ENCODE measurements around the gene BCAP29.

BCAP29 gene

DNA sequence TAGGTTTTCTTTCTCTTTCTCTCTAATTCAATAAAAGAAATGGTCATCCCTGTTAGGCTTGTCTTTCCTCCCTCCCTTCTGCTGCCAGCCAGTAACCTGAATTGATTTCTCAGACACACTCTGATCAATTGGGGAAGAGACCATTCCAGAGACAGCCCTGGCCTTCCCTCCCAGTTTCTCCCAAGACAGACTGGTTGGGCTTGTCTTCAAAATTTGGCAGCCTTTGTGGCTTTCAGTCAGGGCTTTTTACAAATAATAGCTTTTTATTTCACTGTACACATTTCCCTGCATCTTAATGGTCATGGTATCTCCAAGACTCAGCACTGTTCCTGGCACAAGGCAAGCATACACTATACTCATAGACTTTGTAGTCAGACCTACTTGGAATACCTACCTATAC lies 33.9 kb downstream of the BCAP29 start:
- no peak overlapping the region for H3K14ac ChIP-seq (ENCODE audit: low read length)
- no peak overlapping the region for H3K9ac ChIP-seq (ENCODE audit: low read length)
- no peak overlapping the region for H3K27ac ChIP-seq (ENCODE audit: low read depth, low read length)
- H2BK5ac ChIP-seq (ENCODE audit: low read depth, low read length, poor library complexity): no peak overlapping the region
- H3K79me2 ChIP-seq (ENCODE audit: control insufficient read depth, insufficient read depth, low read length, poor library complexity): no peaks in the 10 kb centered on the region
- no peak overlapping the region for H3K23ac ChIP-seq (ENCODE audit: low read length)
- no peak for DNase-seq
- H2BK120ac ChIP-seq (ENCODE audit: insufficient read depth, low read length, poor library complexity): no peak overlapping the region
- no peaks in the 10 kb centered on the region for H3K79me1 ChIP-seq (ENCODE audit: low read length)
- no peak overlapping the region for H3K4me2 ChIP-seq (ENCODE audit: low read length)
- peaks cover 0 to 2% of the 10 kb centered on the region in 2 experiments for H3K36me3 ChIP-seq (ENCODE audit: control insufficient read depth in 1 of 2, insufficient read depth in 2 of 2, low read length in 2 of 2)
- H3K4ac ChIP-seq (ENCODE audit: low read depth, low read length): no peak overlapping the region
- no peak overlapping the region for H4K12ac ChIP-seq (ENCODE audit: low read depth, low read length)
- no peak overlapping the region for H4K8ac ChIP-seq (ENCODE audit: low read depth, low read length)
- H3K4me3 ChIP-seq (ENCODE audit: low read depth, low read length): no peak overlapping the region
- no peak overlapping the region for H2BK12ac ChIP-seq (ENCODE audit: low read length)
- H3K9me3 ChIP-seq (ENCODE audit: insufficient read depth, low read depth, low read length): no peaks in the 10 kb centered on the region
- H3K4me1 ChIP-seq (ENCODE audit: control insufficient read depth in 1 of 2, insufficient read depth in 2 of 2, low read length in 2 of 2): peaks cover 2 to 3% of the 10 kb centered on the region in 2 experiments
- no peak overlapping the region for H2AK5ac ChIP-seq (ENCODE audit: low read length)
- no peak overlapping the region for H4K91ac ChIP-seq (ENCODE audit: low read depth, low read length)
- no peak overlapping the region for H2AFZ ChIP-seq (ENCODE audit: insufficient read depth, low read length, poor library complexity)
- no peak overlapping the region for H3K18ac ChIP-seq (ENCODE audit: low read length)
- H3K27me3 ChIP-seq (ENCODE audit: insufficient read depth, low read length): no peaks in the 10 kb centered on the region

DNA sequence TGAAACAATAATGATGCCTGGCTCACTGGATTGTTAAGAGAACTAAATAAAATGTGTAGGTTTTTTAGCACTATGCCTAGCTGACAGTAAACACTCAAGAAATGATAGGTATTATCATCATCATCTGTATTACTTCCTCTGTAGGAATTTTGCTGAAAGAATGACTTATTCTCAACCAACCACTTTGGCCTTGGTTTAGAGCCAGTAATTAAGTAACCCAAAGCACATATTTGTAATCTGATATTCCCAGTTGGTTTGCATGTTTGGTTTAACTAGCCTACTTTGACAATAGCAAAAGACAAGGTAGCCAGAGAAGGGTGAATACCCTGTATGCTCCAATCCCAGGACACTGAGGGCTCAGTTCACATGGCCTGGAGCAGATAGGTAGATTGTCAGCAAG lies 34.4 kb downstream of the BCAP29 start:
- DNase-seq: peak in 1 of 2 donors; percentile 85
- Histone ChIP-seq H3K4ac (ENCODE audit: low read depth, low read length) (no peak overlapping the region), H3K4me3 (ENCODE audit: low read depth, low read length) (no peak overlapping the region), H3K27me3 (ENCODE audit: insufficient read depth, low read length) (no peaks in the 10 kb centered on the region), H2BK5ac (ENCODE audit: low read depth, low read length, poor library complexity) (no peak overlapping the region), H3K4me1 (ENCODE audit: control insufficient read depth in 1 of 2, insufficient read depth in 2 of 2, low read length in 2 of 2) (peaks cover 2 to 3% of the 10 kb centered on the region in 2 experiments), H2BK12ac (ENCODE audit: low read length) (no peak overlapping the region), H3K79me2 (ENCODE audit: control insufficient read depth, insufficient read depth, low read length, poor library complexity) (no peaks in the 10 kb centered on the region), H4K91ac (ENCODE audit: low read depth, low read length) (no peak overlapping the region), H3K23ac (ENCODE audit: low read length) (no peak overlapping the region), H2AK5ac (ENCODE audit: low read length) (no peak overlapping the region), H3K27ac (ENCODE audit: low read depth, low read length) (no peak overlapping the region), H3K9ac (ENCODE audit: low read length) (no peak overlapping the region), H3K18ac (ENCODE audit: low read length) (no peak overlapping the region), H2AFZ (ENCODE audit: insufficient read depth, low read length, poor library complexity) (no peak overlapping the region), H3K79me1 (ENCODE audit: low read length) (no peaks in the 10 kb centered on the region), H2BK120ac (ENCODE audit: insufficient read depth, low read length, poor library complexity) (no peak overlapping the region), H3K9me3 (ENCODE audit: insufficient read depth, low read depth, low read length) (no peaks in the 10 kb centered on the region), H3K14ac (ENCODE audit: low read length) (no peak overlapping the region), H4K8ac (ENCODE audit: low read depth, low read length) (no peak overlapping the region), H4K12ac (ENCODE audit: low read depth, low read length) (no peak overlapping the region), H3K36me3 (ENCODE audit: control insufficient read depth in 1 of 2, insufficient read depth in 2 of 2, low read length in 2 of 2) (peaks cover 0 to 2% of the 10 kb centered on the region in 2 experiments), H3K4me2 (ENCODE audit: low read length) (no peak overlapping the region)

GRCh38 chr7:107615910-107616680 lies 36.0 kb downstream of the BCAP29 start:
- DNase-seq: peak in 1 of 2 donors; percentile 31
- Histone ChIP-seq H4K12ac (ENCODE audit: low read depth, low read length) (no peak overlapping the region), H3K14ac (ENCODE audit: low read length) (no peak overlapping the region), H3K36me3 (ENCODE audit: control insufficient read depth in 1 of 2, insufficient read depth in 2 of 2, low read length in 2 of 2) (peaks cover 0 to 2% of the 10 kb centered on the region in 2 experiments), H4K91ac (ENCODE audit: low read depth, low read length) (no peak overlapping the region), H2BK120ac (ENCODE audit: insufficient read depth, low read length, poor library complexity) (no peak overlapping the region), H2AK5ac (ENCODE audit: low read length) (no peak overlapping the region), H2AFZ (ENCODE audit: insufficient read depth, low read length, poor library complexity) (no peak overlapping the region), H3K4me3 (ENCODE audit: low read depth, low read length) (no peak overlapping the region), H3K9ac (ENCODE audit: low read length) (no peak overlapping the region), H3K18ac (ENCODE audit: low read length) (no peak overlapping the region), H3K27me3 (ENCODE audit: insufficient read depth, low read length) (no peaks in the 10 kb centered on the region), H3K4me1 (ENCODE audit: control insufficient read depth in 1 of 2, insufficient read depth in 2 of 2, low read length in 2 of 2) (peaks cover 2 to 3% of the 10 kb centered on the region in 2 experiments), H3K79me2 (ENCODE audit: control insufficient read depth, insufficient read depth, low read length, poor library complexity) (no peaks in the 10 kb centered on the region), H3K4me2 (ENCODE audit: low read length) (no peak overlapping the region), H3K23ac (ENCODE audit: low read length) (no peak overlapping the region), H4K8ac (ENCODE audit: low read depth, low read length) (no peak overlapping the region), H3K79me1 (ENCODE audit: low read length) (no peaks in the 10 kb centered on the region), H3K9me3 (ENCODE audit: insufficient read depth, low read depth, low read length) (peaks cover 2% of the 10 kb centered on the region), H3K27ac (ENCODE audit: low read depth, low read length) (no peak overlapping the region), H2BK12ac (ENCODE audit: low read length) (no peak overlapping the region), H2BK5ac (ENCODE audit: low read depth, low read length, poor library complexity) (no peak overlapping the region), H3K4ac (ENCODE audit: low read depth, low read length) (no peak overlapping the region)
- no CpG with 5 or more reads among the region's 4 CpGs for WGBS (ENCODE audit: extremely low coverage, insufficient coverage, insufficient read length)

- no peak overlapping the region for H4K12ac ChIP-seq (ENCODE audit: low read depth, low read length)
- H3K27me3 ChIP-seq (ENCODE audit: insufficient read depth, low read length): no peaks in the 10 kb centered on the region
- no peak overlapping the region for H3K18ac ChIP-seq (ENCODE audit: low read length)
- peaks cover 2% of the 10 kb centered on the region for H3K9me3 ChIP-seq (ENCODE audit: insufficient read depth, low read depth, low read length)
- no peaks in the 10 kb centered on the region for H3K79me2 ChIP-seq (ENCODE audit: control insufficient read depth, insufficient read depth, low read length, poor library complexity)
- H3K79me1 ChIP-seq (ENCODE audit: low read length): no peaks in the 10 kb centered on the region
- no peak overlapping the region for H3K27ac ChIP-seq (ENCODE audit: low read depth, low read length)
- DNase-seq: no peak
- no peak overlapping the region for H3K4me2 ChIP-seq (ENCODE audit: low read length)
- no CpG with 5 or more reads among the region's 1 CpG for whole genome bisulfite sequencing (ENCODE audit: extremely low coverage, insufficient coverage, insufficient read length)
- no peak overlapping the region for H3K4ac ChIP-seq (ENCODE audit: low read depth, low read length)
- no peak overlapping the region for H4K91ac ChIP-seq (ENCODE audit: low read depth, low read length)
- H3K14ac ChIP-seq (ENCODE audit: low read length): no peak overlapping the region
- no peak overlapping the region for H3K4me3 ChIP-seq (ENCODE audit: low read depth, low read length)
- no peak overlapping the region for H3K9ac ChIP-seq (ENCODE audit: low read length)
- H3K4me1 ChIP-seq (ENCODE audit: control insufficient read depth in 1 of 2, insufficient read depth in 2 of 2, low read length in 2 of 2): no peaks in the 10 kb centered on the region
- H2AFZ ChIP-seq (ENCODE audit: insufficient read depth, low read length, poor library complexity): no peak overlapping the region
- no peak overlapping the region for H3K23ac ChIP-seq (ENCODE audit: low read length)
- H3K36me3 ChIP-seq (ENCODE audit: control insufficient read depth in 1 of 2, insufficient read depth in 2 of 2, low read length in 2 of 2): no peaks in the 10 kb centered on the region
- no peak overlapping the region for H2BK12ac ChIP-seq (ENCODE audit: low read length)
- no peak overlapping the region for H2BK120ac ChIP-seq (ENCODE audit: insufficient read depth, low read length, poor library complexity)
- H2BK5ac ChIP-seq (ENCODE audit: low read depth, low read length, poor library complexity): no peak overlapping the region
- H4K8ac ChIP-seq (ENCODE audit: low read depth, low read length): no peak overlapping the region
- H2AK5ac ChIP-seq (ENCODE audit: low read length): no peak overlapping the region
These were observed 42.4 kb downstream of the BCAP29 start for GRCh38 chr7:107622429-107622828.

Data from trophoblast cell (in vitro differentiated cells and primary cell).